Measurements from ENCODE around the gene IGSF10. TPM values are rescaled to one million over a fixed set of nuclear protein-coding genes. Genes with fewer than 3 reads are reported as not detected.

Gene IGSF10
- total RNA-seq, 1 donor from 2014 or later, result 0.82 TPM

DNA sequence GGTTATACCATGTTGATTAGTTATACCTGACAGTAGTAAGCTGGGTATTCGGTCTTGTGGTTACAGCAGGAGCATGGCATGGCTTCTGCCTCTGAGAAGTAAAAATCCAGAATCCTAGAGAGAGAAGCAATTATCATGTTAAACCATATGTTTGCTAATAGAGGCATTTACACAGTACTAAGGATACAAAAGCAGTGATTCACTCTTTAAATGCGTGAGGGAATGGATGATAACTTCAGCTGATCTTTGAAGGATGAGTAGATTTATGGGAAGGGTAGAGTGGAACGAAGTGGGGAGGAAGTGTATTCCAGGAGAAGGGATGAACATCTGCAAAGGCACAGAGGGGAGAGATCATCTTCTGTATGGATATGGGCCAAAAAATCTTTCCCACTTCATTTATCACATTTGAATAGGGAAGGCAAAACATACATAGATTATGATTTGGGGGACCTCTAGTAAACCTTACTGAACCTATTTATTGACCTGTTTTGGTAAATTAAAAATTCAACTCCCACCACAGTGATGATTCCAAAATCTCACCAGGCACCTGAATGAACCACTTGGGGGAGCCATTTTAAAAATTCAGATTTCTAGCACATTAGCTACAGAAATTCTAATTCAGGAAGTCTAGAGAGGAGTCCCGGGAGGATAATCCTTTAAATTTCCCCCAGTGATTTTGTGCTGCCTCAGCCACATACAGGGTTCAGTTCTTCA, 35.1 kb downstream of the IGSF10 start:
- no peak for DNase-seq (ENCODE audit: low spot score in 2 of 2)
- no peak for FAIRE-seq

DNA sequence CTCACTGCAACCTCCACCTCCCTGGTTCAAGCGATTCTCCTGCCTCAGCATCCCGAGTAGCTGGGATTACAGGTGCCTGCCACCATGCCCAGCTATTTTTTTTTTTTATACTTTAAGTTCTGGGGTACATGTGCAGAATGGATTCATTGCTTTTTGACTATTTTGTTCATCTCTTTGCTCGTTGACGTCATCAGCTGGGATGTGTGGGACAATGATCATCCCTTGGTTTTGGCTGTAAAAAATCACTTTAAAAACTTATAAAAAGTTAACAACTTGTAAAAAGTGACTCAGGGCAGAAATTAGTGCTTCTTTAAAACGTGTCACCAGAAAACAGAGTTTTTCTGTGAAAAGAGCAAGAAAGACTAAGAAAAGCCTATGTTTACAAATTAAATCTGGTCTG, 37.8 kb downstream of the IGSF10 start:
- FAIRE-seq, result no peak

DNA sequence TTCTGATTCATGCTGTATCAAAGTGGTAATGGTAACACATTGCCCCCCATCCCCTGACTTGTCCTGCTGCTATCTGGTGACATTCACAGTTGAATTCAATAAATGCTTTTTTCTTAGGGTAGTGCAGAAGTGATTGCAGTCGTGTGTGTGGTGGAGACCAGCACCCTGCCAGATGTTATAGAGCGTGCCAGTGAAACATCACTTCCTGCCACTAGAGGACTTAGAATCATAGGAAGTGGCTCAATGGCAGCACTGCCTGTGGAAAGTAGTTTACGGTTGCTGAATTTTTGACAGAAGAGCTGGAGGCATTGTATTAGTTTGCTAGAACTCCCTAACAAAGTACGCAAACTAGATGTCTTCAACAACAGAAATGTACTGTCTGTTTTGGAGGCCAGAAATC, 38.9 kb downstream of the IGSF10 start:
- no peak for FAIRE-seq
- no peak for DNase-seq (ENCODE audit: low spot score in 2 of 2)

More for the DNA sequence above, 37.8 kb downstream of the IGSF10 start:
- no peak for DNase-seq (ENCODE audit: low spot score in 2 of 2)

DNA sequence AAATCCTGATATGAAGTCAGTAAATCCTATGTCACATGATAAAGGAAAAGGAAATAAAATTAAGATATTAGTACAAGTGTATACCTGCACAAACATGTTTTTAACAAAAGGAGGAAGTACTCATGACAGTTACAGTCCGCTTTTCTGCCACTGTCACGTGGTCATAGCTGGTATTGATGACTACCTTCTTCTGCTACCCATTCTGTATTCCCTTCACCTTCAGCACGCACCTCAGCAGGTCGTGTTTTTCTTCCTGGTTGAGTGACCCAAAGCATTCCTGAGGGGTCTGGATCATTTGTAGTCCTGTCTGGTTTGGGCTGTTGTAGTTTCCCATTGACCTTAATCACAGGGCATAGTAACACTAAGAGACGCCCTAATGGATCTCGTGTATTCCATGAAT, 41.1 kb downstream of the IGSF10 start:
- FAIRE-seq, result no peak

DNA sequence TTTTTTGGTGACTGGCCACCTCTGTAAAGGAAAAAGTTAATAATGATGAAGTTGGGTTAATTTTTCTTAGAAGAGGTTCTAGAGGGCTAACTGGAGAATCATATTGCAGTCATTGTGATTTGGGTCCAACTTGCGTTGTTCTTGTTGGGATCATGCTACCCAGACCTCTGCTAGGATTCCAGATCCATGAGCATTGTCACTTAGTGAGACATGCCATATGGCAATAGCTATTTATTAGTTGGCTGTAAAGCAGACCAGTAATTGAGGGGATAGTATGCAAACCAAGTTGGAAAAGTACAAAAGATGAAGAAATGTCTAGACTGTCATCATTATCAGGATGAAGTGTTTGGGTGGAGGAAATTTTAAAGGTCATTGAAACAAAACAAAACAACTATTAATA, 45.6 kb downstream of the IGSF10 start:
- FAIRE-seq (no peak), DNase-seq (ENCODE audit: low spot score in 2 of 2) (no peak)

More for the DNA sequence above, 41.1 kb downstream of the IGSF10 start:
- DNase-seq (ENCODE audit: low spot score in 2 of 2), result no peak

DNA sequence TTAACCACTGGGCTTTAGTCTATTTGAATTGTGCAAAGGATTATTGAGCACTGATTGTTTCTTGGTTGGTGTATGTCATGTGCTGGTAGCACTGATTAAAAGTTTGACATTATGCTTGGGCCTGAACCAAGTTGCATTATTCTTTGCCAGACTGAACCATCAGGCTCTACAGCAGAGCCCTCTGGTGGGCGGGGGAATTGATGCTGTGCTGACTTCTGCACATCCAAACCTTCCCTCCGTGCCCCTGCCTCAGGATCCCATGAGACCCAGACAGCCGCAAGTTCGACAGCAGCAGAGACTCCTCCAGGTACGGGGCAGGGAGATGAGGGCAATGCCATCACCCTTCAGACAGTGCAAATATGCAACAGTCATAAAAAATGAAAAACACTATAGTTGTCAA, 47.9 kb downstream of the IGSF10 start:
- FAIRE-seq, result no peak
- DNase-seq (ENCODE audit: low spot score in 2 of 2), result no peak

Small RNA genes lying within 50 kb of the gene (small RNA-seq; reads per million reads assigned to genes)
- gene AC117454.1, result not detected

Other genes starting within 250 kb of the IGSF10 start
- gene P2RY14, start 182.5 kb downstream of the IGSF10 start, total RNA-seq, result 1.2 TPM
- gene GPR87, start 144.2 kb downstream of the IGSF10 start, total RNA-seq, result not detected
- 1.6 TPM for gene P2RY13, start 131.5 kb downstream of the IGSF10 start, total RNA-seq
- 17.5 TPM for gene P2RY12, start 76.3 kb downstream of the IGSF10 start, total RNA-seq